ENCODE measurements around the gene NTRK2.

The NTRK2 gene

DNA sequence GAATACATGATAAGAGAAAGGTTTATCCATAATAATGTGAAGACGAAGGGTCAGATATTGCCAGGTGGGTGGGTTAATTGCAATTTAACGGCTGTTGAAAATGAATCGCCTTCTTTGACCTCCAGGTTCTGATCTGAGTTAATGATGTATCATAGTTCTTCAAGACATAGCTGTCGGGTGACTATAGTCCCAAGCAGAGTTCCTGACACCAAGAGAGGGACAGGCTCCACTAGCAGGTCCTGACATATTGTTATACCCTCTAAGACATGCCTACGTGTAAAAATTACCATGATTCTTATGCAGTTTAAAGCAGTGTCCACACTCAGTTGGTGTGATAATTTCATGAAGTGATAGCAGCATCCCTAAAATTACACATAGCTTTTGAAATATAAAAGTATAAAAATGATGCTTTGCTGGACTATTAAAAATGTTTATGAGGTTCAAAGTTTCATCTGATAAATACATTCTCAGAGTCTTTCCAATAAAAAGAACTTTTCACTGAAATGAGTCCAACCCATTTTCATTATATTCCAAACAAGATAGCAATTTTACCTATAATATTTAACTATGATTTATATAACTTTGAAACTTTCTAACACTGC, 53.0 kb downstream of the NTRK2 start:
- DNase-seq (ENCODE audit: low read depth): no peak

DNA sequence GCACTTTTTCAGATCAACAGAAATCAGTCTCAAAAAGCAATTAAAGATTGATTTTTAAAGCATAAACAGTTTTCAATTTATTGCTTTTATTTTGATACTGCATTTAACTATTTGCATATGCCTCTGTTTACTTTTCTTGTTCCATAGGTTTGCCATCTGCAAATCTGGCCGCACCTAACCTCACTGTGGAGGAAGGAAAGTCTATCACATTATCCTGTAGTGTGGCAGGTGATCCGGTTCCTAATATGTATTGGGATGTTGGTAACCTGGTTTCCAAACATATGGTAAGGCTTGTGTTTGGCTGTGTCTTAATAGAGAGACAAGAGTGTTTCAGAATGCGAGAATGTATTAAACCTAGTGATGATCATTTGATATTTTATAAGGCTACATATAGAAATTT, 53.9 kb downstream of the NTRK2 start:
- DNase-seq (ENCODE audit: low read depth): no peak
- H3K4me3 ChIP-seq (ENCODE audit: low read depth, low read length): no peak overlapping the region

More for the DNA sequence above, 53.0 kb downstream of the NTRK2 start:
- H3K4me3 ChIP-seq (ENCODE audit: low read depth, low read length): no peak overlapping the region

DNA sequence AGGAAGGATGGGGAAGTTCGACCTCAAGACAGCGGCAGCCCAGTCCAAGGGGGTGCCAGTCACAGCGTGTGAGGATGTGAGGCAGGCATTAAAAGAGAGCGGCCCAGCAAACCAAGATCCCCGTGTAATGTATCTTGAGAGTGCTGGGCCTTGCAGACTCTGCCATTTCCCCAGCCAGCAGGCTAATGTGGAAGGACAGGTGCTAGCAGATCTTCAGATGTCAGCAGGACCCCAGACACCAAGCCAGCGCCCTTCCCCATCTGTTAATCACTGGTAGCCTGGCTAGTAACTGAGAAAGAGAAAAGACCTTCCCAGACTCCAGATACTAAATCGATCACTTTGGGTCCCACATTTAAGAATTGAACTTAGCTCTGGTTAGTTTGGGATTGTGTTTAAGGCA, 62.2 kb downstream of the NTRK2 start:
- no peak for DNase-seq (ENCODE audit: low read depth)
- H3K4me3 ChIP-seq (ENCODE audit: low read depth, low read length): no peak overlapping the region

DNA sequence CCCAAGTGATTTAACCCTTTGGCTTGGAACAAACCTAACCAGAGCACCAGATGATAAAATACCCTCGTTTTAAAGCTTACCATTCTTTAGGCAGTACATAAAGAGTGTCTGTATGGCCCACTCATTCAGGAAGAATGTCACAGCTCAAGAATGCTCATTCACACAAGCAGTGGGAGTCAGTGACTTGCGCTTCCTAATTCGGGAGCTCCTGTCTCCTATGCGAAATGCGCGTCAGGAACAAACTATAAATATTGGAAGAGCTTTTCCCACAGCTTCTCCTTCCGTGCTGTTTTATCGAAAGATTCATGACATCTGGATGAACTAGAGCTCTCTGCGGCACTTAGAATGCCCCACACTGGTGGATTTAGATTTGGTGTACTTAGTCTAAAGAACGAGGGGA, 66.6 kb downstream of the NTRK2 start:
- DNase-seq (ENCODE audit: low read depth): no peak

DNA sequence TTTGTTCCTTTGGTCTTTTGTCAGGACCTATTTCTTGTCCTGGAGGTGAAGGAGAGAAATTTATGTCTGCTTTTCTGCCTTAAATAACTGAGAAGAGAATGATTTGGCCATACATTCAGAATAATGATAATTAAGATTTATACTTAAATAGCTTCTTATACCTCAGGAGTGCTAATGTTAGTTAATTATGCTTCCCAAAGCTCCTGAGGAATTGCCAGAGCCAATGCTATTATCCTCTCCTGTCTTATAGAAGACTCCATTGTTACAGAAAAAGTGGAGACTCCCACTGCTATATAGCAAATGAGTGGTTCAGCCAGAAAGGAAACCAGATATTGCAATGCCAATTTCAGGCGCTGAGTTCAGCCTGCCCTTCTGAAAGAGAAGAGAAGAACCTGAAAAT, 67.0 kb downstream of the NTRK2 start:
- no peak overlapping the region for H3K4me3 ChIP-seq (ENCODE audit: low read depth, low read length)
- no peak for DNase-seq (ENCODE audit: low read depth)

More for the DNA sequence above, 66.6 kb downstream of the NTRK2 start:
- no peak overlapping the region for H3K4me3 ChIP-seq (ENCODE audit: low read depth, low read length)

DNA sequence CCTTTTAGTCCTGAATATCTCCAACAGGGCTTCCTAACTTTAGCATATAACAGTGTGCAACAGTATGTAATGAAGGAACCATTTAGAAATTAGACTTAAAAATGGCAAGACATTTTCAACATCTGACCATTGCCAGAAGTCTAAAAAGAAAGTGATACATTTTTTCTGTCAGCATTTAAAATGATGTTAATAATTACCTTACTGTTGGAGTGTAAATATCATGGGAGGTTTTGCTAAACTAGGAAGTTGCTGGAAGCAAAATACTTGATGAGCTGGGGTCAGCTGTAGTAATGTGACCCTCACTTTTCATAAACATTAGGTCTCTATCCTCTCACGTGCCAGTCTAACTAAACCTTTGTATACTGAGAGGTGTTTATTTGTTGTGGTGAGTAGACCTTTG, 68.8 kb downstream of the NTRK2 start:
- H3K4me3 ChIP-seq (ENCODE audit: low read depth, low read length): no peak overlapping the region
- DNase-seq (ENCODE audit: low read depth): no peak

DNA sequence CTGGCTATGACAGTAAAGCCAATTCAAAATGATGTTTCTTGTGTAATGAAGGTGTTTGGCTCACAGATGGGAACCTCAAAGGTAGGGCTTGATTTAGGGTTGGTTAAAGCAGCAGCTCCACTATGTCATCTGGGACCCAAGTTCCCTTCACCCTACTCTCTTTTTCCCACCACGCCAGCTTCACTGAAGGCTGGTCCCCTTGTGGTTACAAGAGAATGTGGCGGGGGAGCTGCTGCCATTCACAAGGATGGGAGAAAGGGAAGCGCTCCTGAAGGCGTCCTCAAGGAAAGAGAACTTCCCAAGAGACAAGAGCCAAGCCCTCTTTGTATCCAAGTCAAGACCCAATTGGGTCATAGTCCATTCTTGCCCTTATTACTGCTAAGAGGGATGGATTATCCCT, 72.7 kb downstream of the NTRK2 start:
- no peak overlapping the region for H3K4me3 ChIP-seq (ENCODE audit: low read depth, low read length)
- no peak for DNase-seq (ENCODE audit: low read depth)

DNA sequence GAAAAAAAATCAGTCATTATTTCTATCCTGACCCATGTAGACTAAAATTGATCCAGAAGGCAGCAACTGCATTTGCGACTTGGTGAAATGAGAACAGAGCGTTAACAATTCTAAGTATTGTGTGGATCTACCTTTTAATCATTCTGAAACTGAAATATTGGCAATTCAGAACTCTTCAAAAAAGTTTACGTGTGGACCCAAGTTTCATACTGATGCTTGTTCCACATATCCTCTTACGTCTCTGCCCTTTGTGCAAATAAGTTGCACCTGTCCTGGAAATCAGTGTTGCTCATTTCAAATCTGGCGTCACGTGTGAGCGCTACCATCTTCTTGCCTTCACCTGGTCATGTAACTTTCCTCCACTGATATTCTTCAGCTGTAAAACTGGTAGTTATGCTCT, 74.7 kb downstream of the NTRK2 start:
- no peak overlapping the region for H3K4me3 ChIP-seq (ENCODE audit: low read depth, low read length)
- no peak for DNase-seq (ENCODE audit: low read depth)

DNA sequence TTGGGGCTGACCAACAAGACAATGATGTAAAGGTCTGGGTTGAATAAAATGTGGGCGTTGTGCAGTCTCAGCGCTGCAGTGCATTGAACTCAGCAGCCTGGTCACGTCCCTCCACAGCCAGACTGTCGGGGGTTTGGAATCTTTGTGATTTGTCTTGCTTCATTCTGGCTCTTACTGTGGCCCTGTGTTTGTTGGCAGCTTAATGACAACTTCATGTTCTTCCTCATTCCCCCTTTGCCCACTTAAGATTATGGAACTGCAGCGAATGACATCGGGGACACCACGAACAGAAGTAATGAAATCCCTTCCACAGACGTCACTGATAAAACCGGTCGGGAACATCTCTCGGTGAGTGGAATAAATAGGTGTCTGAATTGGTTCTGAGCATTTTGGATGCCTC, 75.2 kb downstream of the NTRK2 start:
- H3K4me3 ChIP-seq (ENCODE audit: low read depth, low read length): no peak overlapping the region
- no peak for DNase-seq (ENCODE audit: low read depth)

DNA sequence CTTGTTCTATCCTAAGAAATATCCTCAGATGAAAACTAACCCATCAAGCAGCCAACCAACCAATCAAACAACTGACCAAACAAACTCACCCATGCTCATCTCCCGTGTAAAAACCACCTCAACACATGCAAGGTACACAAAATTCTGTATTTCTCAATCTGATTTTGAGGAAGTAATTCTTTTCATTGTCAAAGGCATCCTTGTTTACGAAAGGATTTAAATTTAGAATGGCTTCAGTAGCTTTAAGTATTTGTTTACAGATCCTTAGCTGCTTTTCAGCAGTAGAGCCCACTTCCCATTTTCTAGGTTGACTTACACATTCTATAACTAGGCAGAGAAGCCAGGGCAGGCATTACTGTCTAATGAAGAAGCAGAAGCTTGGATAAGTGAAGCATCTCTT, 78.6 kb downstream of the NTRK2 start:
- no peak overlapping the region for H3K4me3 ChIP-seq (ENCODE audit: low read depth, low read length)
- no peak for DNase-seq (ENCODE audit: low read depth)

DNA sequence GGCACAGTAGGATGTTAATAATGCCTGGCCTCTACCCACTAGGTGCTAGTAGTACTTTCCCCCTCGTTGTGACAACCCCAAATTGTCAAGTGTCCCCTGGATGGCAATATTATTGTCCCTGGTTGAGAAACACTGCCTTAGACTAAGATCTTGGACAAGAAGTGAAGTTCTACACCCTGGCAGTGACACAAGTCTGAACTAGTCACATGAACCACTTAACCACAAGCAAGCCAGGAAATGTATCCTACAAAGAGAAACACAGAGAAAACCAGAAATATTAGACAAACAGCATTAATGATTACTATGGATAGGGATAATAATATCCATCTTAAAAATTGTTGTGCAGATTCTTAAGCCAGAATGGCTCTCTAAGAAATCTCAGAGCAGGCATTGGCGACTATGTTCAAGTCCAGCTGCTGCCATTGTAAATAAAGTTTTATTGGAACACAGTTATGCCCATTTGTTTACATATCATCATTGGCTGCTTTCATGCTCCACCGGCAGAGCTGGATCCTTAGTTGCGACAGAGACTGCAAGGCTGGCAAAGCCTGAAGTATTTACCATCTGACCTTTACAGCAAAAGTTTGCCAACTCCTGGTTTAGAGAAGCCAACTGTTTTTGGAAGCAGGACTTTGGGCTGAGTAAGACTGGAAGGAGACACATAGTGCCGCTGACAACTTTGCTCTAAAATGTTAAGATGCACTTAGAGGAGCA, 80.8 kb downstream of the NTRK2 start:
- no peak overlapping the region for H3K4me3 ChIP-seq (ENCODE audit: low read depth, low read length)
- no peak for DNase-seq (ENCODE audit: low read depth)

DNA sequence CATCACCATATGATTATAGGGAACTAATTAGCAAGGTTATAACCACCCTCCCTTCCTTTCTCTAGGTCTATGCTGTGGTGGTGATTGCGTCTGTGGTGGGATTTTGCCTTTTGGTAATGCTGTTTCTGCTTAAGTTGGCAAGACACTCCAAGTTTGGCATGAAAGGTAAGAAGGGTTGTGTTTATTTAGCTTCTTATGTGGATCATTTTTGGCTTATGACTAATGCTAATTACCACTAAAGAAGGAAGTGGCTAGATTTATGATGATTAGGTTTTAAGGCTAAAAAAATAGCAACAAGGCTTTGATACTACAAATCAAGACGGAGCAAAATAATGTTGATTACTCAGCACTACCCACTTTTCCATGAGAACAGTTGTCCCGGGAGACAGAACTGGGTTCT, 82.4 kb downstream of the NTRK2 start:
- no peak overlapping the region for H3K4me3 ChIP-seq (ENCODE audit: low read depth, low read length)
- no peak for DNase-seq (ENCODE audit: low read depth)

DNA sequence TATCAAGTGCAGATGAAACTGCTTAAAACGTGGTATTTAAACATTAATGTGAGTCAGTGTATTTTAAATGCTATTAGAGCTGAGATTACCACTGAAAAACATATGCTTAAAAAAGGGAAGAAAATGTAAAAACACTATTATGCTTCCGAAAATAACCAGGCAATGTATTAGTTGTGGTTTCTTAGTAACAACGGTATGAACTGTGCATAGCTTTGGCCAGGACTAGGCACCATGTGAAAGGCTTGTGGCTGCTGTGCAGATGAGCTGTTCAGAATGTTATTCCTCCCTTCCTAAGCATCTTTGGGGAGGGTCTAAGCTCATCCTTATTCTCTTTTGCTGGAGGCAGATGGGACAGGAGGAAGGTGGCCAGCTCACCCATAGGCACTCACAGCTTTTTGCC, 84.9 kb downstream of the NTRK2 start:
- no peak overlapping the region for H3K4me3 ChIP-seq (ENCODE audit: low read depth, low read length)
- DNase-seq (ENCODE audit: low read depth): no peak

DNA sequence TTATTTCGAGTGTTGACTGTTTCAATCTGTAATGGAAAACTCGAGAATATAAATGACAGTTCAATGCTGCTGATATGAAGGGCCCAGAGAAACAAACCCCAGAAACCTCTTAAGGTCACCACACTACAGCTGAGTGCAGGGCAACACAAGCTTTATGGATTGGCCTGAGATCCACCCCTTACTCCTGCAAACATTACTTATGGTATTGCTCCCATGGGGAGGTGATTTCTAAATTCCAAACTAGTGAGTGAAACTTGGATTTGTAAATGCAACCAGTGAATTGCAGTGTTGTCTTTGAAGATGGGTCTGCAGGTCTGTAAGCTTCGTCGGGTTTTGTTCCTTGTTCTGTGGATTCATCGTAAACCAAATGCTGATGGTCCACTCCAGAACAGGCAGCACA, 85.4 kb downstream of the NTRK2 start:
- H3K4me3 ChIP-seq (ENCODE audit: low read depth, low read length): no peak overlapping the region
- DNase-seq (ENCODE audit: low read depth): no peak

DNA sequence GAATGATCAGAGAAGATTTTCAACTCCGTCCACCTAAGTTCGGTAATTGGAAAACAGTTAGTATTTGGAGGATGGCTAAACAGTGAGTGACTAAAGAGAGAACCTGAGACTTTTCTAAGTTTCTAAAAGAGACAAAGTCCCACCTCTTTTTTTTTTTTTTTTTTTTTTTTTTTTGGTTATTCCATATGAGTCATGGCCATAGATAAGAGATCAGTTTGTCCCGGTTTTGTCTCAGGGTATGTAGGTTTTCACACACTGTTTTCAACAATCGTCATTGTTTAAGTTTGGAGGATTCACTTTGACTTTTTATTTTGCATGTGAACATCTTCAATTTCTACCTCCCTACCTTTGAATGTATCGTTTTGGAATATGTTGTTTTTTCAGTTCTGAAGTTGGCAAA, 85.9 kb downstream of the NTRK2 start:
- no peak overlapping the region for H3K4me3 ChIP-seq (ENCODE audit: low read depth, low read length)
- no peak for DNase-seq (ENCODE audit: low read depth)

DNA sequence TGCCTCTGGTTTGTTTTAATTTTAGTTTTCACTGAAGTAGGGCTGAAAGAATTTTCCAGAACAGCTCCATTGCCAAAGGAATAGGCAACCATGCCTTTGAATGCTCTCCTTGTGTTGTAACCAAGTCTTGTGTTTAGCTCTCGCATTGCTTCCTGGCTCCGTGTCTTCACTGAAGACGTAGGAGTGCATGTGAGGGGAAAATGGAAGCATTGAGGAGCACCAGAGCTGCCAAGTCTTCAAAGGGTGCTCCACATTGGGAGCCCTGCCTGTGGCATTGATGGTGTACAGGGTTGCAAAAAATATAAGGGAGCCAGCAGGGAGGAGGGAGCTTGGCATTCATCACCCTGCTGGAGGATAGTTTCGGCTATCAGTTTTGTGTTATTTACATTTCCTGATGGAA, 86.6 kb downstream of the NTRK2 start:
- DNase-seq (ENCODE audit: low read depth): no peak
- H3K4me3 ChIP-seq (ENCODE audit: low read depth, low read length): no peak overlapping the region

DNA sequence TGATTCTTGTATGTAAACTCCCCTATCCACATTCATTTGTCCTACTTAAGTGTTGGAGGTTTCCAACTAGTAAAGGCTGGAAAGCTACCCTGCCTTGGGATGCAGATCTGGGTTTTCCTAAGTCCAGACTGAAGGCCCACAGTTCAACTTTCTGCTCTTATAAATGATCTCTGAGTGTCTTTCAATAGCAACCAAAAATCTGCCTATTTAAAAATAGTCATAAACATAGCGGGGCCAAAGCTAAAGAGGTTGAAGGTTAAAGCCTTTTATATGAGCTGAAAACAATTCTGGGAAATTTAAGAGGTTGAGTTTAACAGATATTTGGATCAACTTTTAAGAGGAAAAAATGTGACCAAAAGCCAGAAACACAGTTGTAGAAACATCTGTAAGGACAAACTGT, 87.2 kb downstream of the NTRK2 start:
- no peak overlapping the region for H3K4me3 ChIP-seq (ENCODE audit: low read depth, low read length)
- no peak for DNase-seq (ENCODE audit: low read depth)

DNA sequence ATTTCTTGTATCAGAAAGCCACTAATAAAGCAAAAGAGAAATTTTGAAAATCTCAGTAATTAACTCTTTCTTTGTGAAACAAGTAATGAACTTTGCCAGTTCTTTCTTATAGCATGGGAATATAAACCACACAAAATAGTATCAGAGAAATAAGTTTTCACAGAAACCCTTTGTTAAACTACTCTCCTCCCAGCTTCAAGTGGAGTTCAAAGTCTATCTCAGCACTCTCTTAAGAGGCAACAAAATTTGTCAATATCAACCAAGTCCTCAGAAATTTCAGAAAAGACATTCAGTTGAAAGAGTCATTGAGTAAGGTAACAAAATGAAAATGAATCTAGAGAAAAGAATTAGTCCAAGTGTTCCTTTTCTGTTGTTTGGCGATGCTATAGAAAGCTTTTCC, 89.3 kb downstream of the NTRK2 start:
- no peak for DNase-seq (ENCODE audit: low read depth)

DNA sequence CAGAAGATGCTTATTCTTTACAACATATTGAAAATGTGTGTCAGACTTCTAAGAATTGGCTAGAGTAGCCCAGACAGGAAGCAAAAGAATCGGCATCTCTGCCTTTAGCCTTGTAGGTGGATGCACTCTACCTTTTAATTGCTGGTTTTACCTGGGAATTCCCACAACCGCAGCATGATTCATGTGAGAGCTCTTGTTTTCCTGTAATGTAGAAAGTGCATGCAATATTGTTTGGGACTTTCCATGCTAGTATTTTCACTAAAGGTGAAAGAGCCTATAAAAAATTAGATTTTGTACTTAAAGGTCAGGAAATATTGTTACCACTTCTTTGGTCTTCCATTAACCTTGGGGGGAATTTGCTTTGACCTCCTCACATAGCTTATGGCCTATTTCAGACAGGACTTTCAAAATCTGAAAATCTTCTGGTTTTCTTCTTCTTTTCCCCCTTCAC, 89.8 kb downstream of the NTRK2 start:
- H3K4me3 ChIP-seq (ENCODE audit: low read depth, low read length): no peak overlapping the region
- DNase-seq (ENCODE audit: low read depth): no peak

More for the DNA sequence above, 89.3 kb downstream of the NTRK2 start:
- no peak overlapping the region for H3K4me3 ChIP-seq (ENCODE audit: low read depth, low read length)

DNA sequence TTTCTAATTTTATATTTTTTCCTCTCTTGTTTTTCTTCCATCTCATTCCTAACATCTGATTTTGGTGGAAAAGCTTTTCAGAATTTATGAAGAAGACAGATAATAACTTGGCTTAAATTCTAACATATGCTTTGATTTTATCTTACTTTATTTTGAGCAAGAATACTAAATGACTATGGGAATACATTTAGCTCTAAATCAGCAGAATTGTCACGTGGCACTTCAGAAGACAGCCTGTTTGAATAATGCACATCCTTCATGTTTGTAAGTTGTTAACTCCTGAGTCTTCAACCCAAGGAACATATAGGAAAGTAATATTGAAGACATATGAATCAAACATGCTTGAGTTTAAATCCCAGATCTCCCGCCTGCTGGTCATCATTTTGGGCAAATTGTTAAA, 90.3 kb downstream of the NTRK2 start:
- H3K4me3 ChIP-seq (ENCODE audit: low read depth, low read length): no peak overlapping the region
- DNase-seq (ENCODE audit: low read depth): no peak

DNA sequence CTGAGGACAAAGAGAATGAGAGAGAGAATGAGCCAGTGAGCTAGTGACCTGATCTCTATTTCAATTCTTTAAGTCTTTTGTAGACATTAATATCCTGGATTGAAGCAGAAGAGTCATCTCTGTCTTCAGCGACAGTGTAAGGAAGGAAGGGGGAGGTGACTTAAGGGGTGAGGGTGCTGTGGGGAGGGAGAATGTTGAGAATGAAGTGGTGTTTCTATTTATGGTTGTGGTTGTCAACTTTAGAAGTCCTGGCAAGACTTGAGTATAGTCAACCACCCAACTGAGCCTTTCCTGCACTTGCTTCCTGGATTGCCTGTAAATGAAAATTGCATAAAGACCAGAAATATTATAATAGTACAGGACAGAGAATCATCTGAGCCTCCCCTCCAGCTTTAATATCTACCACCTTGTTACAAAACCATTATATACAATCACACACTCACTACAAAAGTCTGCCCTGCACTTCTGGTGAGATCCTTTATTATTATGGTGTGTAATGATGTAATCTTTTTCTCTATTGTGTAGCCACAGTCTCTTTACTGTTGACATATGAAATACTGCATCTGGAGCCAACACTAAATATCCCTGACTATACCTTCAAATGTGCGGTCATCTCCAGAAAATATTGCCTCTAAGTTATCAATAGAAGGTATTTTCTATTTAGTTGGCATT, 91.7 kb downstream of the NTRK2 start:
- no peak for DNase-seq (ENCODE audit: low read depth)
- no peak overlapping the region for H3K4me3 ChIP-seq (ENCODE audit: low read depth, low read length)
